Vagina (tissue), 2 donors: ENCODE measurements around the gene TMEM54. TPM values are rescaled to one million over a fixed set of nuclear protein-coding genes. Genes with fewer than 3 reads are reported as not detected.

Experiments used
- DNase-seq, 2 donors: peaks; one replicate each; pipeline ENCODE4 v3.0.0-alpha.2; 2017; ENCODE audit errors: extremely low spot score in 2 of 2
- H3K27ac ChIP-seq: fragments of 200-600 bp; sonication (generic); one replicate; pipeline ENCODE4 v1.5.1; 2019
- H3K27me3 ChIP-seq: fragments of 200-600 bp; sonication (generic); one replicate; pipeline ENCODE4 v1.5.1; 2019
- H3K36me3 ChIP-seq, 2 donors: fragments of 200-600 bp; sonication (generic); one replicate each; pipeline ENCODE4 v1.5.1; 2017 to 2019
- H3K4me1 ChIP-seq: fragments of 200-600 bp; sonication (generic); one replicate; pipeline ENCODE4 v1.5.1; 2019
- H3K4me3 ChIP-seq, 2 donors: fragments of 200-600 bp; sonication (generic); 1 replicate in 1 of 2; 2 replicates in 1 of 2; pipeline ENCODE4 v1.5.1; 2016 to 2019
- H3K9me3 ChIP-seq: fragments of 200-600 bp; sonication (generic); one replicate; pipeline ENCODE4 v1.5.1; 2019
- CTCF ChIP-seq, 3 experiments: fragments of 450-650 bp in 2 of 3; fragments of 200-600 bp in 1 of 3; sonication (generic) in 1 of 3; IDR thresholded peaks; one replicate each; pipeline ENCODE4 v1.5.1; 2017 to 2019; ENCODE audit warnings: antibody characterized with exemption in 3 of 3, mild to moderate bottlenecking in 2 of 3, moderate library complexity in 2 of 3
- POLR2A ChIP-seq, 2 donors: fragments of 450-650 bp; IDR thresholded peaks; one replicate each; pipeline ENCODE4 v1.6.1; 2017; ENCODE audit warnings: antibody characterized with exemption in 2 of 2, mild to moderate bottlenecking in 2 of 2, moderate library complexity in 2 of 2
- POLR2AphosphoS5 ChIP-seq, 2 donors: sonication (generic); formaldehyde crosslinking; IDR thresholded peaks; one replicate each; pipeline ENCODE4 v1.9.0; 2017; ENCODE audit warnings: antibody characterized with exemption in 2 of 2, mild to moderate bottlenecking in 2 of 2, low read depth in 1 of 2; ENCODE audit not compliant: insufficient read depth in 1 of 2
- intact Hi-C: fragments of 100-400 bp; cut with DNase I; formaldehyde crosslinking; loops from one replicate; pipeline ENCODE4 v1.15.1; 2023
- total RNA-seq: library from RNA; depleted of rRNA; stranded (reverse); fragments of >200 nt; gene quantifications from one replicate; pipeline ENCODE4 v1.2.3, GENCODE V29; 2016

The TMEM54 gene
- total RNA-seq, 1 donor from 2014 or later: 36.1 TPM

DNA sequence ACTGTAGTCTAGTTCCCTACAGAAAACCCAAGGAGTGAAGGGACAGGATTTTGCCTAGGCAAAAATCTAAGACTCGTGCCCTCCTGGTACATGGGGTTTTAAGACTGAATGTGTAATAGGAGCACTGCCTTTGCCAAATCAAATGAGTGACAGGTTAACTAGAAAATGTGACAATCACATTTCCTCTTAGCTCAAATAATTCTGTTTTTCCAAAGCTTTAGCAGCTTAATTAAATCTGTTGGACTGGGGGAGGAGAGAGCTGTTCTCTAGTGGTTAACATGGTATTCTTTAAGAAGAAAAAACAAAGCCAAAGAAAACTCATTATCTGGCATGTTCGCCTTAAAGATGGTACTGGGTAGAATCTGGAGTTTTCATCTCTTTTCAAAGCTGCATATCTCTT is 43.1 kb downstream of the TMEM54 start:
- H3K36me3 ChIP-seq: peaks cover 0 to 57% of the 10 kb centered on the region in 2 donors

GRCh38 chr1:32855861-32856617 is 45.1 kb downstream of the TMEM54 start:
- TF ChIP-seq POLR2A (IDR thresholded peaks at IDR 0.05) (no peak), CTCF (IDR thresholded peaks at IDR 0.05) (no peak), POLR2AphosphoS5 (IDR thresholded peaks at IDR 0.05; ENCODE audit: insufficient read depth in 1 of 2, low read depth in 1 of 2) (no peak)
- H3K27ac ChIP-seq: no peak overlapping the region
- H3K9me3 ChIP-seq: no peaks in the 10 kb centered on the region
- DNase-seq: no peak
- peaks cover 0 to 56% of the 10 kb centered on the region in 2 donors for H3K36me3 ChIP-seq
- H3K4me3 ChIP-seq: no peak overlapping the region
- intact Hi-C loops: no loop called here
- no peaks in the 10 kb centered on the region for H3K27me3 ChIP-seq
- no peaks in the 10 kb centered on the region for H3K4me1 ChIP-seq

More for the DNA sequence above, 43.1 kb downstream of the TMEM54 start:
- TF ChIP-seq CTCF (IDR thresholded peaks at IDR 0.05): no peak
- no peak for TF ChIP-seq POLR2AphosphoS5 (IDR thresholded peaks at IDR 0.05; ENCODE audit: insufficient read depth in 1 of 2, low read depth in 1 of 2)
- Histone ChIP-seq H3K27me3 (no peaks in the 10 kb centered on the region), H3K9me3 (no peaks in the 10 kb centered on the region), H3K4me1 (no peaks in the 10 kb centered on the region), H3K27ac (no peak overlapping the region), H3K4me3 (no peak overlapping the region)
- intact Hi-C loops: no loop called here
- DNase-seq: no peak

- no peak overlapping the region for H3K27ac ChIP-seq
- TF ChIP-seq POLR2A (IDR thresholded peaks at IDR 0.05) (no peak), CTCF (IDR thresholded peaks at IDR 0.05) (no peak), POLR2AphosphoS5 (IDR thresholded peaks at IDR 0.05; ENCODE audit: insufficient read depth in 1 of 2, low read depth in 1 of 2) (no peak)
Observed at GRCh38 chr1:32848354-32849063, 52.7 kb downstream of the TMEM54 start.

More at GRCh38 chr1:32848354-32849063, 52.7 kb downstream of the TMEM54 start:
- H3K27me3 ChIP-seq: no peaks in the 10 kb centered on the region
- H3K36me3 ChIP-seq: peaks cover 0 to 33% of the 10 kb centered on the region in 2 donors
- DNase-seq: no peak
- H3K4me1 ChIP-seq: no peaks in the 10 kb centered on the region
- no peak overlapping the region for H3K4me3 ChIP-seq
- intact Hi-C loops: no loop called here
- no peaks in the 10 kb centered on the region for H3K9me3 ChIP-seq

Other genes with a start within 250 kb of the TMEM54 start
- gene SYNC, start 198.6 kb downstream of the TMEM54 start, total RNA-seq: 13.0 TPM
- 41.3 TPM for gene YARS1, start 84.0 kb downstream of the TMEM54 start, total RNA-seq
- gene S100PBP, start 83.7 kb downstream of the TMEM54 start, total RNA-seq: 19.6 TPM
- 4.7 TPM for gene FNDC5, start 30.5 kb downstream of the TMEM54 start, total RNA-seq
- gene HPCA, start 14.9 kb downstream of the TMEM54 start, total RNA-seq: not detected
- 24.6 TPM for gene RNF19B, start 63.4 kb upstream of the TMEM54 start, total RNA-seq
- 118 TPM for gene AK2, start 135.5 kb upstream of the TMEM54 start, total RNA-seq
- gene AZIN2, start 179.8 kb upstream of the TMEM54 start, total RNA-seq: 7.9 TPM